ENCODE data around the gene GOLGA3.

GOLGA3 gene

DNA sequence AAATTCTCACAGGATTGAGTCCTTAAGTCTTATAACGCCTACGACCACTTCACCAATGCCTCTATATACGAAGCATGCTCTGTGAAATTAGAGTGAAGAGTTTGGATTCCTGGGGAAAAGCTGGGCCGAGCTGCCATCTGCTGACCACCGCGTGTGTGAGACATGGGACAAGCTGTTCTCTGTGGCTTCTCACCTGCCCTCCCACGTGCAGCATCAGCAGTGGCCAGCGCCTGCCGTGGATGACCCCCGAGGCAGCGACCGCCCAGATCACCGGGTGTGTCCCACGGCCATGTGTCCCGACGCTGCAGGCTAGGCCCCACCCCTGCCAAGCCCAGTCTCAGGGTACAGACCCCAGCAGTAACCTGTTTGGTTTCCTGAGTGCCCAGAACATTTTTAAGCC is 21.6 kb upstream of the GOLGA3 start:
- TF ChIP-seq USF1 (IDR thresholded peaks at IDR 0.05), result no peak
- TF ChIP-seq EP300 (IDR thresholded peaks at IDR 0.05; ENCODE audit: borderline replicate concordance), result no peak
- TF ChIP-seq REST (IDR thresholded peaks at IDR 0.05; ENCODE audit: low read depth), result no peak
- TF ChIP-seq TCF12 (IDR thresholded peaks at IDR 0.05; ENCODE audit: low read depth), result no peak
- TF ChIP-seq TEAD4 (IDR thresholded peaks at IDR 0.05), result no peak
- TF ChIP-seq CREB1 (IDR thresholded peaks at IDR 0.05; ENCODE audit: low read depth), result no peak
- no peak for TF ChIP-seq CEBPB (IDR thresholded peaks at IDR 0.05)
- no peak for TF ChIP-seq RAD21 (IDR thresholded peaks at IDR 0.05; ENCODE audit: low read depth)
- TF ChIP-seq FOXM1 (IDR thresholded peaks at IDR 0.05; ENCODE audit: borderline replicate concordance, low read depth), result no peak
- TF ChIP-seq YY1 (IDR thresholded peaks at IDR 0.05; ENCODE audit: low read depth), result no peak
- no peak for TF ChIP-seq NFIC (IDR thresholded peaks at IDR 0.05)
- TF ChIP-seq MAX (IDR thresholded peaks at IDR 0.05), result no peak
- TF ChIP-seq TAF1 (IDR thresholded peaks at IDR 0.05; ENCODE audit: low read depth), result no peak
- TF ChIP-seq EGR1 (IDR thresholded peaks at IDR 0.05), result no peak
- no peak for TF ChIP-seq ZBTB7A (IDR thresholded peaks at IDR 0.05; ENCODE audit: low read depth)

DNA sequence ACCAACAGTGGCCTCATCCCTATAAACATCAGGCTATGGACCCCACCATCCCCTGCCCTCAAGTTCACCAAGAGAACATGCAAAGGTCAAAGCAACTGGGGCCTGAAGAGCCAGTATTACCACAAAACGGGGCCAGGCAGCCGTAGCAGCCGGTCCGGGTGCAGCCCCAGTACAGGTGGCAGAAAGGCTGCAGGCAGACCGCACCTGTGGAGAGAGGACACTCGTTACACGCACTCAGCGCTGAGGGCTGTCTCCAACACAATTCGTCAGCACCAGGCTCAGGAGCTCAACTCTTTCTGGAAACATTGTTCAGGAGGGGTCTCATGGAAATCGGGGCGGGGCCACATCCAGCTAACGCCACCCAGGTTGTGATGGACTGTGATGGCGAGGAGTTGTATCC is 19.9 kb upstream of the GOLGA3 start:
- no peak for TF ChIP-seq EP300 (IDR thresholded peaks at IDR 0.05; ENCODE audit: borderline replicate concordance)
- no peak for TF ChIP-seq TCF12 (IDR thresholded peaks at IDR 0.05; ENCODE audit: low read depth)
- no peak for TF ChIP-seq NFIC (IDR thresholded peaks at IDR 0.05)
- no peak for TF ChIP-seq TEAD4 (IDR thresholded peaks at IDR 0.05)
- TF ChIP-seq TAF1 (IDR thresholded peaks at IDR 0.05; ENCODE audit: low read depth), result no peak
- TF ChIP-seq ZBTB7A (IDR thresholded peaks at IDR 0.05; ENCODE audit: low read depth), result no peak

- TF ChIP-seq EGR1 (IDR thresholded peaks at IDR 0.05) (no peak), CEBPB (IDR thresholded peaks at IDR 0.05) (no peak), ZBTB7A (IDR thresholded peaks at IDR 0.05; ENCODE audit: low read depth) (no peak), RAD21 (IDR thresholded peaks at IDR 0.05; ENCODE audit: low read depth) (no peak), USF1 (IDR thresholded peaks at IDR 0.05) (no peak), EP300 (IDR thresholded peaks at IDR 0.05; ENCODE audit: borderline replicate concordance) (no peak)
These were observed 19.0 kb upstream of the GOLGA3 start for GRCh38 chr12:132847363-132848356.

DNA sequence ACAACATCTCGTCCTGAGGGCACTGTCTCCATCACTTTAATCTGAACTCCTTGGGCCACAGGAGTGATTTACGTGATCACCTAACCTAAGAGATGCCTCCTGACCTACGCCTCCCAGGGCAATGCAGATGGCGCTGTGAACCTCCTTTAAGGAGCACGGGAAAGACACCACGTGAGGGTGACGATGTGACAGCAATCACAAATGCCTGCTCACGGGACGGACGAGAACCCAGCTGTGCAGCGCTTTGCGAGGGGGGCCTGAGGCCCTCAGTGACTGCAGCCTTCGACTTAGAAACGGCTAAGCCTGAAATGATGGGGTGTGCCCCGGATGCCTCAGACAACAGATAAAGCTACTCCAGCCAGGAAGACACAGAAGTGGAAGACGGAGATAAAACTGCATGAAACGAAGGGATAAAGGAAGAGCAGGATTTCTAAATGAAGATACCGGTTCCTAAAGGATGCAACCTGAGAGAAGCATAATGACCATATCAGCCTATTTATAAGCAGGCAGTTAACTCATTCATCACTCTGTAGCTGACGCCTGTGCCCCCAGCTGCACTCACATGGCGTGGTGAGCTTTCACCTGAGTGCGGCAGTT is 13.9 kb upstream of the GOLGA3 start:
- TF ChIP-seq MAX (IDR thresholded peaks at IDR 0.05) (no peak), EP300 (IDR thresholded peaks at IDR 0.05; ENCODE audit: borderline replicate concordance) (no peak), CREB1 (IDR thresholded peaks at IDR 0.05; ENCODE audit: low read depth) (no peak), USF1 (IDR thresholded peaks at IDR 0.05) (no peak), REST (IDR thresholded peaks at IDR 0.05; ENCODE audit: low read depth) (no peak), YY1 (IDR thresholded peaks at IDR 0.05; ENCODE audit: low read depth) (no peak), FOXM1 (IDR thresholded peaks at IDR 0.05; ENCODE audit: borderline replicate concordance, low read depth) (no peak), NFIC (IDR thresholded peaks at IDR 0.05) (no peak), TEAD4 (IDR thresholded peaks at IDR 0.05) (no peak), CEBPB (IDR thresholded peaks at IDR 0.05) (no peak), TCF12 (IDR thresholded peaks at IDR 0.05; ENCODE audit: low read depth) (no peak), TAF1 (IDR thresholded peaks at IDR 0.05; ENCODE audit: low read depth) (no peak)

- TF ChIP-seq EP300 (IDR thresholded peaks at IDR 0.05; ENCODE audit: borderline replicate concordance), result no peak
- TF ChIP-seq CREB1 (IDR thresholded peaks at IDR 0.05; ENCODE audit: low read depth), result no peak
- TF ChIP-seq YY1 (IDR thresholded peaks at IDR 0.05; ENCODE audit: low read depth), result no peak
- TF ChIP-seq ZBTB7A (IDR thresholded peaks at IDR 0.05; ENCODE audit: low read depth), result no peak
- TF ChIP-seq TCF12 (IDR thresholded peaks at IDR 0.05; ENCODE audit: low read depth), result no peak
- no peak for TF ChIP-seq TEAD4 (IDR thresholded peaks at IDR 0.05)
- no peak for TF ChIP-seq RAD21 (IDR thresholded peaks at IDR 0.05; ENCODE audit: low read depth)
- TF ChIP-seq FOXM1 (IDR thresholded peaks at IDR 0.05; ENCODE audit: borderline replicate concordance, low read depth), result no peak
- TF ChIP-seq REST (IDR thresholded peaks at IDR 0.05; ENCODE audit: low read depth), result no peak
- TF ChIP-seq MAX (IDR thresholded peaks at IDR 0.05), result no peak
- TF ChIP-seq EGR1 (IDR thresholded peaks at IDR 0.05), result no peak
- TF ChIP-seq NFIC (IDR thresholded peaks at IDR 0.05), result no peak
These were observed 12.5 kb upstream of the GOLGA3 start for GRCh38 chr12:132841151-132841550.
